Activated CD8-positive, alpha-beta T cell treated with anti-CD3 and anti-CD28 coated beads for 36 hours (primary cell): Measurements from ENCODE around the gene TMEM190. TPM values are rescaled to one million over a fixed set of nuclear protein-coding genes. Genes with fewer than 3 reads are reported as not detected.
"Not testable (repeated sequence)": the region's sequence is repeated elsewhere in the genome, so short reads cannot be mapped to it uniquely, and the experiment has no call there.

Experiments
- ATAC-seq: fragments of 200-7000 bp; cut with Tn5 transposase; one replicate; pipeline ENCODE4 v1.10.0; 2021; ENCODE audit warnings: mild to moderate bottlenecking, moderate library complexity
- CTCF ChIA-PET: fragments of 350-600 bp; sonication (Branson Sonifier 250); formaldehyde crosslinking; loops from one replicate; lab custom pipeline; 2021; ENCODE audit warnings: antibody characterized with exemption; lab: Charles Lee
- POLR2A ChIA-PET: fragments of 350-600 bp; sonication (Branson Sonifier 250); formaldehyde crosslinking; loops from one replicate; lab custom pipeline; 2021; ENCODE audit warnings: antibody characterized with exemption; lab: Charles Lee
- DNase-seq: peaks from one replicate; pipeline ENCODE4 v3.0.0-alpha.2; 2020
- H3K27ac Mint-ChIP-seq: one replicate; pipeline ENCODE4 v1.8.0; 2021; ENCODE audit warnings: mild to moderate bottlenecking, mixed read lengths
- H3K27me3 Mint-ChIP-seq: one replicate; pipeline ENCODE4 v1.8.0; 2021; ENCODE audit warnings: mixed read lengths
- H3K36me3 Mint-ChIP-seq: one replicate; pipeline ENCODE4 v1.8.0; 2021; ENCODE audit warnings: low read depth, mixed read lengths
- H3K4me1 Mint-ChIP-seq: one replicate; pipeline ENCODE4 v1.8.0; 2021; ENCODE audit warnings: low read depth, mixed read lengths
- H3K4me3 Mint-ChIP-seq: one replicate; pipeline ENCODE4 v1.8.0; 2021; ENCODE audit warnings: mild to moderate bottlenecking, moderate library complexity, mixed read lengths
- H3K9me3 Mint-ChIP-seq: one replicate; pipeline ENCODE4 v1.8.0; 2021; ENCODE audit warnings: mixed read lengths
- CTCF ChIP-seq: fragments of 200-600 bp; IDR thresholded peaks from one replicate; pipeline ENCODE4 v1.8.0; 2022; ENCODE audit warnings: antibody characterized with exemption, mild to moderate bottlenecking
- intact Hi-C: fragments of 100-400 bp; cut with micrococcal nuclease; formaldehyde crosslinking; loops from one replicate; pipeline ENCODE4 v1.10.0; 2022
- total RNA-seq, 2 experiments: library from RNA; stranded (reverse); gene quantifications; one replicate each; pipeline ENCODE4 v1.2.3, GENCODE V29; 2021

TMEM190 gene
- total RNA-seq, 2 experiments from 2014 or later = not detected

- peaks cover 28% of the 10 kb centered on the region for H3K36me3 Mint-ChIP-seq
- CTCF ChIA-PET = interaction anchor here (0.8 kb wide), 1 partner anchor 108 kb away, joined by 3 read pairs; no protein-coding TSS in a partner anchor
- H3K27me3 Mint-ChIP-seq = no peaks in the 10 kb centered on the region
- peaks cover 22% of the 10 kb centered on the region for H3K4me1 Mint-ChIP-seq
- peaks cover 9% of the 10 kb centered on the region for H3K9me3 Mint-ChIP-seq
- POLR2A ChIA-PET = interaction anchor here (0.7 to 8.6 kb wide), 2 partner anchors 23 to 129 kb away, joined by 5 to 217 read pairs; partner anchors contain the start of genes RPL28 and TMEM238
- intact Hi-C loops = no loop called here
- no peak overlapping the region for H3K27ac Mint-ChIP-seq
- DNase-seq (no peak), ATAC-seq (no peak)
- TF ChIP-seq CTCF = no peak
- H3K4me3 Mint-ChIP-seq = no peak overlapping the region
These were observed 33.5 kb downstream of the TMEM190 start for GRCh38 chr19:55410168-55410567.

DNA sequence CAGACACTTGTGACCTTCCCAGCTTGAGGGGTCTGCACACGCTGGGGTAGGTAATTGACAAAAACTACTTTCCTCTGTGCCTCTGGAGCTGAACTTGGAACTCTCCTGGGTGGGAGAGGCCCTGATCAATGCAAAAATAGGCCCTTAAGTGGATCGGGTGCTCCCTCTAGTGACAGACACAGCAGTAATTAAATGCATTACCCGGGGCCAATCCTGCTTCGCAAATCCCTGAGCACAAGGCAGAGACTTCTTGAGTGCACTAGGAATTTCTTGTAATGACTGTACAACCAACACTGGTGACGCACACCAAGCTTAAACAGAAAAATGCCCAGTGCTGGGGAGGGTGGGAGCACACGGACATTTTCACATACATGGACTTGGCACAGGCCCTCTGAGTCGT is 41.6 kb downstream of the TMEM190 start:
- ChIA-PET CTCF (interaction anchor here (0.6 to 2.4 kb wide), 12 partner anchors 9 to 300 kb away, joined by 3 to 9 read pairs (median 4); no protein-coding TSS in a partner anchor), POLR2A (interaction anchor here (0.6 to 1.4 kb wide), 10 partner anchors 11 to 165 kb away, joined by 3 to 5 read pairs (median 4); partner anchors contain the start of gene HSPBP1)
- TF ChIP-seq CTCF = peak; percentile 84
- ATAC-seq (peak; percentile 85), DNase-seq (peak; percentile 68)
- H3K27me3 Mint-ChIP-seq = no peaks in the 10 kb centered on the region
- no peaks in the 10 kb centered on the region for H3K36me3 Mint-ChIP-seq
- H3K4me1 Mint-ChIP-seq = peaks cover 8% of the 10 kb centered on the region
- H3K27ac Mint-ChIP-seq = no peak overlapping the region
- intact Hi-C loops = no loop called here
- H3K4me3 Mint-ChIP-seq = no peak overlapping the region
- H3K9me3 Mint-ChIP-seq = no peaks in the 10 kb centered on the region

GRCh38 chr19:55419103-55419502 is 42.5 kb downstream of the TMEM190 start:
- intact Hi-C loops = no loop called here
- no peaks in the 10 kb centered on the region for H3K27me3 Mint-ChIP-seq

GRCh38 chr19:55419624-55420236 is 43.1 kb downstream of the TMEM190 start:
- ChIA-PET POLR2A (interaction anchor here (0.9 kb wide), 1 partner anchor 17 kb away, joined by 3 read pairs; no protein-coding TSS in a partner anchor), CTCF (interaction anchor here (1.0 to 2.4 kb wide), 6 partner anchors 8 to 137 kb away, joined by 3 to 9 read pairs (median 3); no protein-coding TSS in a partner anchor)
- peaks cover under 1% of the 10 kb centered on the region for H3K27me3 Mint-ChIP-seq
- no peaks in the 10 kb centered on the region for H3K9me3 Mint-ChIP-seq
- H3K4me1 Mint-ChIP-seq = peaks cover 8% of the 10 kb centered on the region
- H3K27ac Mint-ChIP-seq = no peak overlapping the region
- ATAC-seq (no peak), DNase-seq (no peak)
- intact Hi-C loops = no loop called here
- no peaks in the 10 kb centered on the region for H3K36me3 Mint-ChIP-seq
- TF ChIP-seq CTCF = no peak
- H3K4me3 Mint-ChIP-seq = no peak overlapping the region

More at GRCh38 chr19:55419103-55419502, 42.5 kb downstream of the TMEM190 start:
- no peak overlapping the region for H3K27ac Mint-ChIP-seq
- H3K4me3 Mint-ChIP-seq = no peak overlapping the region
- H3K4me1 Mint-ChIP-seq = peaks cover 8% of the 10 kb centered on the region
- H3K36me3 Mint-ChIP-seq = no peaks in the 10 kb centered on the region
- ChIA-PET POLR2A (interaction anchor here (0.9 to 1.4 kb wide), 2 partner anchors 12 to 18 kb away, joined by 3 to 5 read pairs; no protein-coding TSS in a partner anchor), CTCF (interaction anchor here (0.9 to 2.4 kb wide), 9 partner anchors 9 to 301 kb away, joined by 3 to 9 read pairs (median 3); no protein-coding TSS in a partner anchor)
- DNase-seq = no peak
- no peak for TF ChIP-seq CTCF
- no peak for ATAC-seq
- H3K9me3 Mint-ChIP-seq = no peaks in the 10 kb centered on the region

GRCh38 chr19:55421281-55421680 is 44.7 kb downstream of the TMEM190 start:
- H3K4me3 Mint-ChIP-seq, H3K36me3 Mint-ChIP-seq, H3K27ac Mint-ChIP-seq, H3K9me3 Mint-ChIP-seq, H3K27me3 Mint-ChIP-seq, H3K4me1 Mint-ChIP-seq, CTCF ChIA-PET, POLR2A ChIA-PET, DNase-seq, ATAC-seq, intact Hi-C loops: not testable (repeated sequence)
